Esophagus (tissue), 2 donors: ENCODE measurements around the gene NMUR1. TPM values are rescaled to one million over a fixed set of nuclear protein-coding genes. Genes with fewer than 3 reads are reported as not detected.
A peak's percentile ranks its signal among the peaks of the same experiment; 100 is the strongest.
"Not testable (repeated sequence)": the region's sequence is repeated elsewhere in the genome, so short reads cannot be mapped to it uniquely, and the experiment has no call there.

ENCODE experiments used
- H3K27ac ChIP-seq, 2 donors: one replicate each; pipeline ENCODE4 v1.5.1; 2013; ENCODE audit warnings: low read depth in 2 of 2, mild to moderate bottlenecking in 2 of 2, inconsistent platforms in 1 of 2, low read length in 1 of 2, moderate library complexity in 1 of 2
- H3K27me3 ChIP-seq, 2 donors: one replicate each; pipeline ENCODE4 v1.6.1; 2013; ENCODE audit warnings: low read length in 2 of 2, control low read depth in 1 of 2, mild to moderate bottlenecking in 1 of 2; ENCODE audit not compliant: insufficient read depth in 2 of 2, control insufficient read depth in 1 of 2
- H3K36me3 ChIP-seq, 2 donors: one replicate each; pipeline ENCODE4 v1.6.1; 2013; ENCODE audit warnings: low read length in 1 of 2; ENCODE audit not compliant: control insufficient read depth in 2 of 2, insufficient read depth in 2 of 2
- H3K4me1 ChIP-seq, 2 donors: one replicate each; pipeline ENCODE4 v1.6.1; 2013; ENCODE audit warnings: low read length in 1 of 2; ENCODE audit not compliant: control insufficient read depth in 2 of 2, insufficient read depth in 2 of 2
- H3K4me3 ChIP-seq, 2 donors: one replicate each; pipeline ENCODE4 v1.5.1; 2013; ENCODE audit warnings: low read length in 2 of 2, mild to moderate bottlenecking in 2 of 2, low read depth in 1 of 2, moderate library complexity in 1 of 2
- H3K9me3 ChIP-seq, 2 donors: one replicate each; pipeline ENCODE4 v1.6.1; 2013; ENCODE audit warnings: mild to moderate bottlenecking in 2 of 2, low read depth in 1 of 2, low read length in 1 of 2, moderate library complexity in 1 of 2; ENCODE audit not compliant: control insufficient read depth in 2 of 2, insufficient read depth in 1 of 2
- WGBS, 2 donors: extraction: QIAGEN DNeasy Blood & Tissue Kit; methylation state at CpG; one replicate each; pipeline ENCODE4 v1.1.7; 2013; 5-methylcytosine and 5-hydroxymethylcytosine counted together
- polyA plus RNA-seq, 2 donors: library from polyadenylated mRNA; stranded (reverse); fragments of 200-250 nt; gene quantifications; one replicate each; pipeline ENCODE4 v1.2.3, GENCODE V29; 2013
- donor health status: healthy with polysubstance abuse.
- donor health status: Bipolar disorder and iron deficiency.

NMUR1 gene
- polyA plus RNA-seq, 2 donors, result 0.33 to 0.47 TPM

DNA sequence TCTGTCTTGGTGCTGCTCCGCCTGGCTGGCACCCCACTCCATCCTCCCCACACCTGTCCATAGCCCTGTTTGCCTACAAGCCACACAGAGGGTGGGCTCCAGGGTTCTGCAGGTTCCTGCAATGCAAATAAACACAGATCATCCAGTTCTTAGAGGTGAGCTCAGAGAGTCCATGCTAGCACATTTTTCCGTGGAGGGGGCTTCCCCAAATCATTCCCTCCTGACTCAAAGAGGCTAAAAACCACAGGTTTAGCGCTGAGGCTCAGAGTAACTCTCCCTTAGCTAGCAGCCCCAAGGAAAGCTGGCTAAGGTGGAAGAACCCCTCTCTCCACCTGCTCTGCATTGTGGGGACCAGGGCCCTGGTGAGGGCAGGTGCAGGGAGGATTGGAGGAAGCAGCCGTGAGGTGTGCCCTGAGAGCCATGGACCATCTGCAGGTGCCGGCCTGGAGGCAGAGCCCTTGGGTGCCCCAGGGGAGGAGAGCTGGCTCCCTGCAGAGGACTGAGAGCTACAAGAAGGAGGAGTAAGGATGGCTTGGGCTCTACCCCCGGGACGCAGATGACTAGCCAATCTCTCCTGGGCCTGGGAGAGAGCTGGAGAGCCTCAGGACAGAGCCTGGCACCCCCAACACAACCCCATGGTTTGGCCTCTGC, 38.7 kb upstream of the NMUR1 start:
- Histone ChIP-seq H3K4me3 (no peak overlapping the region), H3K27ac (no peak overlapping the region), H3K27me3 (no peaks in the 10 kb centered on the region), H3K9me3 (no peaks in the 10 kb centered on the region), H3K4me1 (no peaks in the 10 kb centered on the region), H3K36me3 (no peaks in the 10 kb centered on the region)
- 78 to 80% methylated on average over 7 of the region's 7 CpGs for WGBS, 2 donors

DNA sequence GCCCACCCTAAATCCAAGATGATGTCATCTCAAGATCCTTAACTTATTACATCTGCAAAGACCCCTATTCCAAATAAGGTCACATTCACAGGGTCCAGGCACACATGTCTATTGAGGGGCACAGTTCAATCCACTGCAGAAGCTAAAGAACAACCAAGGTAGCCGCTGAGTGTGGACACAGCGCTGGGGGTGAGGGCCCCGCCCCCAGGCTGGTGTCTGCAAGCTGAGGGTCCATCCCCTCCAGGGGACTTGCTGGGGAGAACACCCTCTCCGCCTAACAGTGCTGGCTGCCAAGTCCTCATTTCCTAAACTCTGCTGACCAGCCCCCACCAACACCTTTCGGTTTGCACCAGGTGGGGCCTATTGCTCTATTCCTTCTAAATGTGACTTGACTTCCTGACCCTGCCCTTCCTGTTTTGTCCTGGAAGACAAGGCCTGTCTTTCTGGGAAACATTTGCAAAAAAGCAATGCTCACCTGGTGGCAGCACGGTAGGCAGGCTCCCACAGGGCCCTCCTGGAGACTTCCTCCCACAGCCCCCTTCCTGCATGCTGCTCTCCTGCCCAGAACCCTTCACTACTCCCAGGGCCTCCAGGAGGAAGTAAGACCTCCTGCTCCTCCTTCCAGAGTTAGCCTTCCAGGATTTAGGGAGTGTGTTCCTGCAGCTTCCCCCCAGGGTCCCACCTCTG, 38.0 kb upstream of the NMUR1 start:
- no peak overlapping the region for H3K27ac ChIP-seq
- H3K9me3 ChIP-seq, result no peaks in the 10 kb centered on the region
- 80 to 84% methylated on average over 6 of the region's 6 CpGs for WGBS, 2 donors
- no peak overlapping the region for H3K4me3 ChIP-seq
- no peaks in the 10 kb centered on the region for H3K27me3 ChIP-seq
- H3K4me1 ChIP-seq, result no peaks in the 10 kb centered on the region
- H3K36me3 ChIP-seq, result no peaks in the 10 kb centered on the region

GRCh38 chr2:231567159-231567558, 36.9 kb upstream of the NMUR1 start:
- H3K27ac ChIP-seq, result no peak overlapping the region
- H3K27me3 ChIP-seq, result no peaks in the 10 kb centered on the region
- no peaks in the 10 kb centered on the region for H3K36me3 ChIP-seq
- no peak overlapping the region for H3K4me3 ChIP-seq
- WGBS, 2 donors, result 84 to 85% methylated on average over 3 of the region's 3 CpGs
- no peaks in the 10 kb centered on the region for H3K4me1 ChIP-seq
- no peaks in the 10 kb centered on the region for H3K9me3 ChIP-seq

DNA sequence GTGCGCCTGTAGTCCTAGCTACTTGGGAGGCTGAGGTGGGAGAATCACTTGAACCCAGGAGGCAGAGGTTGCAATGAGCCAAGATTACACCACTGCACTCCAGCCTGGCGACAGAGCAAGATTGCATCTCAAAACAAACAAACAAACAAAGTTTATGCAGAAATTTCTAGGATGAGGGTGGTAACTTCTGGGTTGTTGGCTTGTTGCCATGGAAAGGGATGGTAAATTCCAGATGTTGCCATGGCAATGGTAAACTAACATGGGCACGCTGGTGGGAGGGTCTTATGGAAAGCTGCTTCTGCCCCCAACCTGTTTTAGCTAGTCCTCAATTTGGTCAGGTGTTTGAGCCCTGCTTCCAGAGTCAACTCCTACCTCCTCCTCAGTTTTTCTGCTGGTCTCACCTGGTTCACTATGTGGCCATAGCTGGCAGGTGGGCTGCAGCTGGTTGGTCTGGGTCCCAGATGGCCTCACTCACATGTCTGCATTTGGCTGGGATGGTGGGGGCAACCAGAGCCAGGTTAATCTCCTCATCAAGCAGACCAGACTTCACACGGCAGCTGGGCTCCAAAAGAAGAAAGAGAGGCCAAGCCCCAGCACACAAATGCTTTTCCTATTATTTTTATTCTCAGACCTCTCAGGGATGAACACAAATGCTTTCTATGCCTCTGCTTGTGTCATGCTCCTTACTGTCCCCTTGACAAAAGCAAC, 35.8 kb upstream of the NMUR1 start:
- no peak overlapping the region for H3K27ac ChIP-seq
- H3K27me3 ChIP-seq, result no peaks in the 10 kb centered on the region
- H3K4me3 ChIP-seq, result no peak overlapping the region
- 74 to 79% methylated on average over 4 of the region's 4 CpGs for WGBS, 2 donors
- H3K4me1 ChIP-seq, result no peaks in the 10 kb centered on the region
- no peaks in the 10 kb centered on the region for H3K9me3 ChIP-seq
- H3K36me3 ChIP-seq, result no peaks in the 10 kb centered on the region

GRCh38 chr2:231563378-231563961, 33.2 kb upstream of the NMUR1 start:
- H3K27me3 ChIP-seq, result no peaks in the 10 kb centered on the region
- no peak overlapping the region for H3K4me3 ChIP-seq
- no peaks in the 10 kb centered on the region for H3K4me1 ChIP-seq
- no peaks in the 10 kb centered on the region for H3K36me3 ChIP-seq
- 20 to 28% methylated on average over 3 of the region's 3 CpGs for WGBS, 2 donors
- H3K27ac ChIP-seq, result no peak overlapping the region
- no peaks in the 10 kb centered on the region for H3K9me3 ChIP-seq

- WGBS, 2 donors, result 35 to 36% methylated on average over 11 of the region's 11 CpGs
- peak overlapping the region in 1 of 2 donors; percentile 58 for H3K27ac ChIP-seq
- no peaks in the 10 kb centered on the region for H3K36me3 ChIP-seq
- no peak overlapping the region for H3K4me3 ChIP-seq
- H3K9me3 ChIP-seq, result no peaks in the 10 kb centered on the region
- H3K4me1 ChIP-seq, result peaks cover 0 to 2% of the 10 kb centered on the region in 2 donors
- no peaks in the 10 kb centered on the region for H3K27me3 ChIP-seq
These were observed 27.4 kb upstream of the NMUR1 start for GRCh38 chr2:231557571-231558217.

GRCh38 chr2:231556981-231557380, 26.7 kb upstream of the NMUR1 start:
- H3K27ac ChIP-seq, result no peak overlapping the region
- 83 to 86% methylated on average over 7 of the region's 7 CpGs for WGBS, 2 donors
- no peaks in the 10 kb centered on the region for H3K27me3 ChIP-seq
- no peaks in the 10 kb centered on the region for H3K36me3 ChIP-seq
- H3K4me1 ChIP-seq, result peaks cover 0 to 2% of the 10 kb centered on the region in 2 donors
- H3K9me3 ChIP-seq, result no peaks in the 10 kb centered on the region
- no peak overlapping the region for H3K4me3 ChIP-seq

DNA sequence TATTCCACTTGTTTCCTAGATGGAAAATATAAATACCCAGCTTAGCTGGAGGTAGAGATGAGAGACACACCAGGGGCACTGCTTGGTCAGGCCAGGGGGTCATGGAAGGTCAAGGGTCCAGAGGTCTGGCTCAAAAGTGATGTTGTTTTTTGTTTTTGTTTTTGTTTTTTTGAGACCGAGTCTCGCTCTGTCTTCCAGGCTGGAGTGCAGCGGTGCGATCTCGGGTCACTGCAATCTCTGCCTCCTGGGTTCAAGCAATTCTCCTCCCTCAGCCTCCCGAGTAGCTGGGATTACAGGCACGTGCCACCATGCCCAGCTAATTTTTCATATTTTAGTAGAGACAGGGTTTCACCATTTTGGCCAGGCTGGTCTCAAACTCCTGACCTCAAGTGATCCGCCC, 26.3 kb upstream of the NMUR1 start:
- H3K4me1 ChIP-seq, H3K4me3 ChIP-seq, H3K9me3 ChIP-seq, H3K27ac ChIP-seq, H3K27me3 ChIP-seq, H3K36me3 ChIP-seq: not testable (repeated sequence)
- 95 to 96% methylated on average over 8 of the region's 8 CpGs for WGBS, 2 donors

- WGBS, 2 donors, result 59 to 60% methylated on average over 14 of the region's 14 CpGs
- H3K27me3 ChIP-seq, result no peaks in the 10 kb centered on the region
- H3K9me3 ChIP-seq, result no peaks in the 10 kb centered on the region
- no peak overlapping the region for H3K4me3 ChIP-seq
- H3K4me1 ChIP-seq, result peaks cover 0 to 2% of the 10 kb centered on the region in 2 donors
- no peaks in the 10 kb centered on the region for H3K36me3 ChIP-seq
- peak overlapping the region; percentile 65 to 66 for H3K27ac ChIP-seq
These were observed 24.7 kb upstream of the NMUR1 start for GRCh38 chr2:231554748-231555545.
